Astrocyte (in vitro differentiated cells and primary cell): Measurements from ENCODE around the gene UBE2N.

Experiments used
- CTCF ChIP-seq: IDR thresholded peaks from 2 replicates; pipeline ENCODE4 v1.5.1; 2011; ENCODE audit warnings: low read depth, mild to moderate bottlenecking, inconsistent platforms, low read length, moderate library complexity; ENCODE audit not compliant: insufficient read depth
- EZH2 ChIP-seq: IDR thresholded peaks from 2 replicates; pipeline ENCODE4 v1.6.1; 2012; ENCODE audit warnings: mild to moderate bottlenecking, low read length, inconsistent platforms; ENCODE audit not compliant: insufficient read depth

- TF ChIP-seq EZH2 (no peak), CTCF (no peak)
Observed at GRCh38 chr12:93390031-93390430, 51.7 kb downstream of the UBE2N start.
